ENCODE data around the gene NDUFA13.

- TF ChIP-seq CTCF (IDR thresholded peaks at IDR 0.05) = no peak
- no peak for TF ChIP-seq ZBTB33 (IDR thresholded peaks at IDR 0.05; ENCODE audit: borderline replicate concordance, low read depth)
- TF ChIP-seq USF2 (IDR thresholded peaks at IDR 0.05; ENCODE audit: borderline replicate concordance, low read depth, low read length) = no peak
- no peak for TF ChIP-seq SIN3A (IDR thresholded peaks at IDR 0.05; ENCODE audit: borderline replicate concordance, low read depth, low read length)
Observed at GRCh38 chr19:19520989-19521388, 5.0 kb downstream of the NDUFA13 start.

All from SK-N-SH (cell line).